ENCODE data around the gene BLVRB. TPM values are rescaled to one million over a fixed set of nuclear protein-coding genes. Genes with fewer than 3 reads are reported as not detected.

BLVRB gene
- polyA plus RNA-seq, 2 of the 4 experiments (the other 2 are of a cell fraction): 202 to 280 TPM

GRCh38 chr19:40506099-40506498 lies 40.6 kb upstream of the BLVRB start:
- DNase-seq (ENCODE audit: low read depth in 1 of 2, low spot score in 1 of 2) (no peak), ATAC-seq (peak; percentile 20 to 35; a peak in 5 of 6 replicates), FAIRE-seq (no peak)
- Histone ChIP-seq H3K4me1 (no peaks in the 10 kb centered on the region), H3K27ac (no peak overlapping the region), H3K4me3 (no peak overlapping the region), H3K9me3 (no peaks in the 10 kb centered on the region), H3K4me2 (no peak overlapping the region)
- 57% methylated on average over 9 of the region's 9 CpGs for WGBS (ENCODE audit: missing lambda C conversion rate)
- ChIA-PET CTCF (interaction anchor here (0.6 to 9.0 kb wide), 14 partner anchors 9 to 781 kb away, joined by 3 to 51 read pairs (median 4); partner anchors contain the start of gene BLVRB), POLR2A (no interaction called here)
- no peak for TF ChIP-seq MYC (IDR thresholded peaks at IDR 0.05; ENCODE audit: borderline replicate concordance, low read length)
- TF ChIP-seq RFX5 (IDR thresholded peaks at IDR 0.05): no peak
- no peak for TF ChIP-seq GATA3 (IDR thresholded peaks at IDR 0.05; ENCODE audit: borderline replicate concordance)
- no peak for TF ChIP-seq TFCP2L1 (CRISPR knock-in tag; IDR thresholded peaks at IDR 0.05)
- TF ChIP-seq HEYL (CRISPR knock-in tag; IDR thresholded peaks at IDR 0.05): no peak
- no peak for TF ChIP-seq ATOH8 (CRISPR knock-in tag; IDR thresholded peaks at IDR 0.05; ENCODE audit: low read depth)
- no peak for TF ChIP-seq MAZ (IDR thresholded peaks at IDR 0.05; ENCODE audit: borderline replicate concordance, low read depth, low read length)
- no peak for TF ChIP-seq EP300 (IDR thresholded peaks at IDR 0.05)
- no peak for TF ChIP-seq TP53 (CRISPR knock-in tag; IDR thresholded peaks at IDR 0.05)

- no peak overlapping the region for H3K27ac ChIP-seq
- H3K4me1 ChIP-seq: no peaks in the 10 kb centered on the region
- DNase-seq (ENCODE audit: low read depth in 1 of 2, low spot score in 1 of 2): peak in 1 of 2 experiments; percentile 39
- WGBS (ENCODE audit: missing lambda C conversion rate): 69% methylated on average over 1 of the region's 1 CpG
- no peaks in the 10 kb centered on the region for H3K9me3 ChIP-seq
- CTCF ChIA-PET: interaction anchor here (1.0 to 9.0 kb wide), 7 partner anchors 9 to 198 kb away, joined by 3 to 51 read pairs (median 7); no protein-coding TSS in a partner anchor
- no peak overlapping the region for H3K4me2 ChIP-seq
- no peak overlapping the region for H3K4me3 ChIP-seq
- TF ChIP-seq CHD4 (IDR thresholded peaks at IDR 0.05; ENCODE audit: borderline replicate concordance) (no peak), RARB (CRISPR knock-in tag; IDR thresholded peaks at IDR 0.05) (no peak), KDM5A (IDR thresholded peaks at IDR 0.05) (no peak), HEYL (CRISPR knock-in tag; IDR thresholded peaks at IDR 0.05) (no peak), MAFK (IDR thresholded peaks at IDR 0.05; ENCODE audit: partially characterized antibody) (no peak), ELK1 (IDR thresholded peaks at IDR 0.05; ENCODE audit: low read depth, low read length) (no peak), MAZ (IDR thresholded peaks at IDR 0.05; ENCODE audit: borderline replicate concordance, low read depth, low read length) (no peak), EHF (CRISPR knock-in tag; IDR thresholded peaks at IDR 0.05) (no peak)
- peak in 1 of 2 experiments; percentile 2; a peak in 1 of 6 replicates for ATAC-seq
- FAIRE-seq: no peak
- POLR2A ChIA-PET: no interaction called here
Observed at GRCh38 chr19:40503320-40503695, 37.8 kb upstream of the BLVRB start.

GRCh38 chr19:40502647-40503319 lies 37.2 kb upstream of the BLVRB start:
- Histone ChIP-seq H3K9me3 (no peaks in the 10 kb centered on the region), H3K27ac (no peak overlapping the region), H3K4me1 (no peaks in the 10 kb centered on the region), H3K4me3 (no peak overlapping the region), H3K4me2 (no peak overlapping the region)
- peak; percentile 70 for FAIRE-seq
- TF ChIP-seq GATA3 (IDR thresholded peaks at IDR 0.05; ENCODE audit: borderline replicate concordance) (no peak), CTCF (IDR thresholded peaks at IDR 0.05) (0 out of 3 replicates have a peak, but pooled peaks have one; percentile 31), RAD21 (conservative IDR thresholded peaks at IDR 0.05 in 1 of 2, IDR thresholded peaks at IDR 0.05 in 1 of 2) (peak in 1 of 2 experiments; percentile 42; a peak in 2 of 5 replicates)
- ChIA-PET CTCF (interaction anchor here (0.6 to 9.0 kb wide), 13 partner anchors 10 to 551 kb away, joined by 3 to 51 read pairs (median 7); no protein-coding TSS in a partner anchor), POLR2A (interaction anchor here (1.4 kb wide), 1 partner anchor 77 kb away, joined by 3 read pairs; the partner anchor contains the start of gene SERTAD1)
- 36% methylated on average over 6 of the region's 6 CpGs for whole genome bisulfite sequencing (ENCODE audit: missing lambda C conversion rate)
- peak; percentile 58 to 76 for DNase-seq (ENCODE audit: low read depth in 1 of 2, low spot score in 1 of 2)
- ATAC-seq: peak; percentile 79 to 89

All from A549 (cell line).